GM08714 (cell line): Measurements from ENCODE around the gene HS6ST3.

ENCODE experiments used
- H3K4me3 ChIP-seq: fragments of 200-500 bp; sonication (Bioruptor generic); 2 replicates; pipeline ENCODE4 v1.5.1; 2014; ENCODE audit warnings: mild to moderate bottlenecking, low read length, inconsistent platforms
- ZNF274 ChIP-seq: IDR thresholded peaks from 2 replicates; pipeline ENCODE4 v1.6.1; 2012; ENCODE audit warnings: mild to moderate bottlenecking, low read depth, low read length

The HS6ST3 gene

DNA sequence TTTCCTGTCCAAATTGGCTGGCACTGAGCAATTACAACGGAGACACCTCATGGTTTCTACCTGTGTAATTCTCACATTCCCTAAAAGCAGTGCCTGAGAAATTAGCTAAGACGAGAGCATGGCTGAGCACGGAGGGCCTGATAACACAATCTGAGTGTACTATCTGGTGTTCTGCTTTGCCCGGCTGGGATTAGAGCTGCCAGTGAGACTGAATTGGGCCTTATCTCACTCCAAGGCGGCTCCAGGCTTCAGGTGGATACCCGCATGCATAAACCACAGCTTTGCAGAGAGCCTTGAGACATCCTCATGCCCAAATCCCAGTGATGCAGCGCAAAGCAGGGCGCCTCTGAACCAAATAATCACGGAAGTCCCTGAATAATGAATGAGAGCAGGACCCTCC, 732.1 kb downstream of the HS6ST3 start:
- no peak for TF ChIP-seq ZNF274
- H3K4me3 ChIP-seq = no peak overlapping the region

DNA sequence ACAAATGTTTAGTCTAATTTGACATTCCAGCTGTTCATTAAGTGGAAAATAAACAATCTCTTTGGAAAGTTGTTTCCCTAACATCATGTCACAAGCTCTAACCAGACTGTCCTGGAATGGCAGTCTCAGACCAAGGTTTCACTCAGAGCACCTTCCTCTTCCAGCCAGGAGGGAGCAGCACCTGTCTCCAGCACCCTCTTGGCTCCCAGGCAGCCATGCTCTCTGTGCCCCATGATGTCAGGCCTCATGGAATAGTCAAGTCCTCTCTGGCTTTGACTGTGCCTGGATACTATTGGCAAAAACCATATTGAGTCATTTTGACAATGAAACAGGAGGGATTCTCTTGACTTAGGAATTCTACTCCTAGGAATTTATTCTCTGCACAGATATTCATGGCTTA, 733.0 kb downstream of the HS6ST3 start:
- TF ChIP-seq ZNF274 = no peak
- no peak overlapping the region for H3K4me3 ChIP-seq

DNA sequence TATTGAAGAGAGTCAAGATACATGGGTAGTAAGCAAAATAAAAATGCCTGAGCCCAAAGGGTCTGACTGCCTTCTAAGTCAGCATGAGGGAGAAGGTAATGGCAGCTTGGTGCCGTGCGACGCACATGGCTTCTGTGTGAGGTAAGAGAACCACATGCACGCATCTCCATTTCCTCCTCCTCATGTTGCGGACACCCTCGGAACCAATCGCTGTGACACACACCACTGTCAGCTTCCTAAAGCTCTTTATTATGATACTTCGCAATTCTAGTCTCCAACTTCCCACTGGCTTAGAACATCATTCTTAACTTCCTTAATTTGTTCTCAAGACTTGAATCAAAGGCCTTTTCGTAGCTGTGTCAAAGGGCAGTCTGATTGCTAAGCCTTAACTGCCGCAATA, 734.2 kb downstream of the HS6ST3 start:
- no peak for TF ChIP-seq ZNF274
- no peak overlapping the region for H3K4me3 ChIP-seq

DNA sequence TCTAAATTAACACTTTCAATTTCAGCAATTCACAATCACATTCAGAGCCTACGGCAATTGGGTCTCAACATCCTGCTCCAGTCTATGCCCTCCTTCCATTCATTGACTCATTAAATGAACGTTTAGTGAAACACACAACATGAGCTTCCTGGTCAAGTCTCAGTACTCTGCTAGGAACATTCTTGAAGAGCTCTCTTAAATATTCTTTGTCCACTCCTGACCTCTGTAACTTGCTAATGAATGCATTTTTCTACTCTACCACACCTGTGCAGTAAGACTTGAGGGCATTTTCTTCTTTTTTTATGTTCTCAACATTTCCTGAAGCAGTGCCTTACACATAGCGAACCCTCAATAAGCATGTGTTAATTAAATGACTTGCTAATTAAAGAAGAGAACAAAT, 735.7 kb downstream of the HS6ST3 start:
- H3K4me3 ChIP-seq = no peak overlapping the region
- TF ChIP-seq ZNF274 = no peak

DNA sequence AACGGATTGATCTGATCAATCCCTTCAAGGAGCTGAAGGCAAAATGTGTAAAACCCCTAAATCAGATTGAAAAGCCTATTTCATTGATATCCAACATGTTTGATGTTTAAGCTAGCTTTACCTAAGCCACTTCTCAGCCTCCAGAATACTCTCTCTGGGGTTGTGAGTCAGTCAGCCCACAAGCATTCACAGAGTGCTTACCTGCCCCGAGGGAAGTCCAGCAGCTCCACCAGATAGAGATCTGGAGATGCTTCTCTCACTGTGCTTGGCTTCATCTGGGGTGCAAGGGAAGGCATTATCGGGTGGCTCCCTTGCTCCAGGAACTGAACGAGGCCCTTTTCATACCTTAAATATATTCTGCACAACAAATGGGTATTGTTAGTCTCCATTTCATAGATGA, 744.7 kb downstream of the HS6ST3 start:
- H3K4me3 ChIP-seq = no peak overlapping the region
- TF ChIP-seq ZNF274 = no peak

DNA sequence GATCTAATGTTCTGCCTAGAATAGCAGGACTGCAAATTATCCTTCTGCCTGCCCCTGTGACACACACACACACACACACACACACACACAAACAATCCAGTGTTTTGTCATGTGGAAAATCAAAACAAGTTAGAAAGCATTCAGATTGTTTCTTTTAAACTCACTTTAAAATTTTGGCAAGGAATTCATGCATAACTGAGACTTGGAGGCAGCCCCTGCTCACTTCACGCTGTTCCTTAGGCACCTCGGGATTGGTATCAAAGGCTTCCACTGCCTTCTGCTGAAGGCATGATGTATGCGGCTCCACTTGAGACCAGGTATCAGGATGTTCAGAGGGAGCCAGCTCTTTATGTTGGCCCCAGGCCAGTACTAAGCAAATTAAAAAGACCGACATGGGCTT, 745.6 kb downstream of the HS6ST3 start:
- no peak overlapping the region for H3K4me3 ChIP-seq
- TF ChIP-seq ZNF274 = no peak

DNA sequence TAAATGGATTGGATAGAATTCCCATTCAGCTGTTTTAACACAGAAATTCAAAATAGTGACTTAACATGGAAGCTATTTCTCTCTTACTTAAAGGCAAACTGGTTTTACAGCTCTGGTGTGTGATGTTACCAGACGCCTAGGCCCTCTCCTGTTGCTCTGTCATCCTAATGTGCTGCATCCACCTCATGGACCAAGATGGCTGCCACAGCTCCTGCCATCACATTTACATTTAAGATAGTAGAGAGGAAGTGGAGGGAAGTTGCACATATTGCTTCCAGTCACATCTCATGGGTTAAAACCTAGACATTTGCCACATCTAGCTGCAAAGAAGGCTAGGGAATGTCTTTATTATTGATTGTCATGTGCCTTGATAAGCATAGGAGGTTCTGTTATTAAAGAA, 746.8 kb downstream of the HS6ST3 start:
- TF ChIP-seq ZNF274 = no peak
- H3K4me3 ChIP-seq = no peak overlapping the region

DNA sequence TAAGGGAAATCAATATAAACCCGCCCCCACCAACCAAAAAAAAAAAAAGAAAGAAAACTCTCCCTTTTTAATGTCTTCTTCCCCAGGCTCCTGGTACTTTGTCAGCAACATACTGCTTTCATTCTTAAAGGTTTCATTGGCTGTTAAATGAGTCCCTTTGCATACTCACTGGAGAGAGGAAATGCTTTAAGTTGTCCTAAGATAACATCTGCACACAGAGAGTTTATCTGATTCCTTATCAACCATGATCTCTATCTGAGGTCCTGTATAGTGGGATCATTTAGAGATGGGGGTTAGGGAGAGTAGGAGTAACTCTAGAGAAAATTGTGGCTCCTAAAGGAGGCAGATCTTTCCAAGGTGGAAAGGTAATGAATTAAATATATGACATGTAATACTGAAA, 747.9 kb downstream of the HS6ST3 start:
- no peak for TF ChIP-seq ZNF274
- H3K4me3 ChIP-seq = no peak overlapping the region

DNA sequence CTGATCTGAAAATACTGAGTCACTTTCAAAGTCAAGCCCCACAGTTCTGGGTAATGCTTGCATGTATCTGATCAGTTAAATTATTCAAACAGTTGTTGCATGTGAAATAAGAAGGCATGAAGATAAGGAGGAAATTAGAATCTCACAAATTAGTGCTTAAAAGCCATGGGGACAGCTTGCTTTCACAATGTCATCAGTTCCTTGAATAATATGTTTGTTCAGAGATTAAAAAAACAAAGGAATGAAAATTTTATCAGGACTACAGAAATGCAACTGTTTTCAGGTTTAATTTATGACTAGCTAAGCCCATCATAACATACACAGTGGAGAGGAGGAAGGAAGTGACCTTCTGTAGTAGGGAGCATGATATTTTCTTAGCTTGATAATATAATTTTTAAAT, 754.3 kb downstream of the HS6ST3 start:
- no peak for TF ChIP-seq ZNF274
- no peak overlapping the region for H3K4me3 ChIP-seq

DNA sequence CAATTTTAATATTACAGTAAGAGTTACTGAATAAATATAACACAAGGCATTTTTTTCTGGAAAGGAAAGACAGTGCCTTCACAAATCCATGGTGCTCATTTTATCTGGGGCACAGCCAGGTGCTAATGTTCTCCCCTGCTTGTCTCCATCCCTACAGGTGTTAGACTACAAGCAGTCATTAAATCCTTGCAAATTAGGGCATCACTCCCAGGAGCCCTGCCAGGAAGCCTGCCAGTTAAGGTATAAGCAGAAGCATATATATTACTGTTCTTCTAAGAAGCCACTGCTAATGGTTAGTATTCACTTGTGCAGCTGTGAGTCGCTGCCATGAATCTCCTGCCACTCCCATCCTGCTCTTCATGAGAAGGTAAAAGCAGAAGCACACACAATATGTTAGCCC, 754.7 kb downstream of the HS6ST3 start:
- no peak for TF ChIP-seq ZNF274
- H3K4me3 ChIP-seq = no peak overlapping the region

DNA sequence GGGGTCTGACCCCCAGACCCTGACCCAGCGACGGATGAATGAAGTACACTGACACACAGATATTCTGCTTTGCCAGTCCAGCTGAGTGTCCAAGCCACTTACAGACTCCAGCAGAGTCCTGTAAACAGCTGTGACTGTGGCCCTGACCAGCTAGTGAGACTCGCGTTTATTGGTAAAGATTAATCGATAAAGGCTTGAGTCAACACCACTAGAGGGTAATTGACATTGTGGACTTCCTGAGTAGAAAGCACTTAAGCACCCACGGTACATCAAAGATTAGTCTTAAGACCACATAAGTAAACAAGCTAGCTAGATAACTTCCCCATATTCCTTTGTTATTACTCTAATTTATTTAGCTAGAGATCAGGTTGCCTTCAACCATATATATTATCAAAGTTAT, 758.4 kb downstream of the HS6ST3 start:
- no peak for TF ChIP-seq ZNF274
- H3K4me3 ChIP-seq = no peak overlapping the region

DNA sequence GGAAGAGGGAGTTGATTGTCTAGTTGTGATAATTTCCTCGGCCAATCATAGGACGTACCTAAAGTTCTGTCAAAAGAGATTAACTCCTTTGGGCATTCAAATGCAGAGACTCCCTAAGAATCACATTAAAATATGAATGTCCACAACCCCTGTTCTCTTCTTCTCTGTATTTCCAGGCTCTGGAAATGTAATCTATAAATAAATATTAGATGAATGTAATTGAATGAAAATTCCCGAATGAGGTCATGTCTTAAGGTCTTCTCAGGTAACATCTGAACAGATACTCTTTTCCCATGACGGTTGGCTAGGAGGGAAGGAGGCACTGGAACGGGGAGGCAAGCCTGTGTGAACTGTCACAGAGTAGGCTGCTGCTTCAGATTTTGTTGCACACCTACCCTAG, 759.2 kb downstream of the HS6ST3 start:
- TF ChIP-seq ZNF274 = no peak

DNA sequence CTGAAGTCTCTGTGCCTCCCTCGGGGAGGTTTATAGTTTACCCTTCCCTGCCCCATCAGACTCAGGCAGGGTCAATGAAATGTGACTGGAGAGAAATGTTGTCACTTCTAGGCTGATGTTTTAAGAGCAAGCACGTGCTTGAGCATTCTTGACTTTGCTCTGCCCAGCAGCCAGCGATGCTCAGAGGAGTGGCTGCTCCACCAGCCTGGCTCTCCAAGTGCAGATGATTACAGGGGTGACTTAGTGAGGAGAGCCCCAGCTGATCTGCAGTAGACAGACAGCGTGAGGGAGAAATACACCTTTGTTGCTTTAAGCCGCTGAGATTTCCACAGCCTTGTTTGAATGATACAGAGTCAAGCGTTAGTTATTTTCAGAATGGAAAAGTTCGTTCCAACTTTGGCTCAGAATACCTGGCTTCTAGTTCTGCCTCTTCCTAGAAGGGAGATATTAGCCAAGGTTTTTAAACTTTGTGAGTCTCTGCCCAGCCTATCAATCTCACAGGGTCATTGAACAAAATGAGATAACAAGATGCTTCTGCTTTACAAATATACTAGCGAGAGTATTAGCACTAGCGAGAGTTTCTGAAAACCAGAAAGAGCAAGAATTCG, 760.7 kb downstream of the HS6ST3 start:
- TF ChIP-seq ZNF274 = no peak
- H3K4me3 ChIP-seq = no peak overlapping the region

More for the DNA sequence above, 759.2 kb downstream of the HS6ST3 start:
- no peak overlapping the region for H3K4me3 ChIP-seq

DNA sequence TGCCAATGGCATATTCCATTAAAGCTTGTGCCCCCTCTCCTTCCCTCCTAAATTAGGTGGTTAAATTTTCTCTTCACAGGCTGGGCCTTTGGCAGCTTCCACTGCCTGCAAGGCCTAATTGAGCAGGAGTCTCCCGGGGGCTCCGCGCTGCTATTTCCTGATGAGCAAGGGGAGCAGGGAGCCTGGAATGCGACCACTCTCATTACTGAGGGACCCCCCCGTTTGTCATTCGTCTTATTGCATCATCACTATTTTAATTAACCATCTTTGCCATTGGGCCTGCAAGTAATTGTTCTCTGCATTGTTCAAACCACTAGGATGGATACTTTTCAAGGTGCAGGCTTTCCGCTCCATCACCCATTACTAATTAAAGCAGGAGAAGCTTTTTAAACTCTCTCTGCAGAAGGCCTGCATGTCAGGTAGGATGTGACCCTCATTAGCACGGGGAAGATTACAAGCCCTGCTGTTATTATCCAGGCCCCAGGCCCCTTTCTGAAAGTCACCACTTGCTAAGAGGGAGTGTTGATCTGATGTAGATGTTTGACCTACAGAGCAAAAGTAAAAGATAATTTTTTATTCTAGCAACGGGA, 762.0 kb downstream of the HS6ST3 start:
- no peak overlapping the region for H3K4me3 ChIP-seq
- no peak for TF ChIP-seq ZNF274

DNA sequence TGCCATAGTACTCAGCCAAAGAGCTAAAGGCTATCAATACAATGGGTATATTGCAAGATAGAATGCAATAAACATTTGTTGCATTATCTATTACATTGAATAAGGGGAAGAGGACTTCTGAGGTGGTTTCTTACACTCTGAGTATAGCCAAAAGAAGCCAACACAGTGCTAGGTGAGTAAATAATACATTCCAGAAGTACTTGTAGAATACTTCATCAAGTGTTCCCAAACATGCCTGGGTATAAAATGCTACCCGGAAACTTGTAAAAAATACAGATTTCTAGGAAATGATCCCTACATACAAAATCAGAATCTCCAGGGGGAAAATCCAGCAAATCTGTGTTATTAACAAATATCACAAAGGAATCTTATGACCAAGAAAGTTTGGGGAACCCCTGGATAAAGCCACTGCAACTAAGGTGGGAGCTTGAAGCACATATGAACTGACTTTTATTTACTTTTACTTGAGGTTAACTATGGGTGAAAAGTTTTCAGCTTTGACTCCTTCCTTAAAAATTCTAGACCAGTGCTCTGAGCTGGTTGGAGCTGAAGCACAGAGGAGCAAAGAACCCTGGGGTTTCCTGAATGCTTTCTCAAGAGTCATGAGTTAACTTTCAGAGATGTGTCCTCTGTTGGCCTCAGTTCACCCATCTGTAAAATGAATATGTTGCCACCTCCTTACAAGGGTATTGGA, 768.4 kb downstream of the HS6ST3 start:
- no peak for TF ChIP-seq ZNF274
- no peak overlapping the region for H3K4me3 ChIP-seq

DNA sequence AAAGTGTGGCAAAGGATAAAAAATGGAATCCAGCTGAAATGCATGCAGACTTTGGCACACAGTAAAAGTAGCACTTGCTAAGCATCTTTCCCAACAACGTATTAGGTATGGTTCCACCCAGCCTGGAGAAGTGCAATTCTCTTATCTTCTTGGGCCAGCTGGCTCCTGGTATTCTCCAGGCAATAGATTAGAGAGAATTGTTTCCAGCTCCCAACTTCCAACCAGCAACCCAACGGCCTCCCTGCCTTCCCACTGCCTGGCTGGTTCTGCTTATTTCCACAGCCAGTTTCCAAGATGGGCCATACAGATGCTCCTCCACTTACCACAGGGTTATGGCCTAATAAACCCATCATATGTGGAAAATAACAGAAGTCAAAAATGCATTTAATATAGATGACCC, 771.0 kb downstream of the HS6ST3 start:
- no peak overlapping the region for H3K4me3 ChIP-seq
- no peak for TF ChIP-seq ZNF274

DNA sequence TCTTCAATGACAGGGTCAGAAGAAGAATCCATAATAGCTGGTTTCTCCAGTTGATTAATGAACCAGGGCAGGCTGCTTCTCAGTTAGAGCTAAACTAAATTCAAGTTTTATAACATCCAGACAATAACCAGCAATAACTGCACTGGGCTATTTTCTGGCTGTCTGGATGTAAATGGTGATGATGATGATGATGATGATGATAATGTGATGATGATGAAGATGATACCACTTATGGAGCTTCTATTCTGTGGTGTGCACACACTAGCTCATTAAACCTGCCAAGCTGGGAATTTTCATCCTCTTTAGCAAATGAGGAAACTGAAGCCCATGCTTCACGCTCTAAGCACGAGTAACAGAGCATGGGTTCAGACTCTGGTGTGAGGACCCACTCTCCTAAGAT, 772.2 kb downstream of the HS6ST3 start:
- TF ChIP-seq ZNF274 = no peak

More for the DNA sequence above, 772.2 kb downstream of the HS6ST3 start:
- H3K4me3 ChIP-seq = no peak overlapping the region
